Left forelimb (tissue), 1 donor: ENCODE measurements around the gene ISOC2.

Source experiments
- DNase-seq: peaks from one replicate; pipeline ENCODE4 v3.0.0-alpha.2; 2018; ENCODE audit warnings: low spot score

ISOC2 gene

GRCh38 chr19:55477905-55478304 is 16.5 kb upstream of the ISOC2 start:
- no peak for DNase-seq

DNA sequence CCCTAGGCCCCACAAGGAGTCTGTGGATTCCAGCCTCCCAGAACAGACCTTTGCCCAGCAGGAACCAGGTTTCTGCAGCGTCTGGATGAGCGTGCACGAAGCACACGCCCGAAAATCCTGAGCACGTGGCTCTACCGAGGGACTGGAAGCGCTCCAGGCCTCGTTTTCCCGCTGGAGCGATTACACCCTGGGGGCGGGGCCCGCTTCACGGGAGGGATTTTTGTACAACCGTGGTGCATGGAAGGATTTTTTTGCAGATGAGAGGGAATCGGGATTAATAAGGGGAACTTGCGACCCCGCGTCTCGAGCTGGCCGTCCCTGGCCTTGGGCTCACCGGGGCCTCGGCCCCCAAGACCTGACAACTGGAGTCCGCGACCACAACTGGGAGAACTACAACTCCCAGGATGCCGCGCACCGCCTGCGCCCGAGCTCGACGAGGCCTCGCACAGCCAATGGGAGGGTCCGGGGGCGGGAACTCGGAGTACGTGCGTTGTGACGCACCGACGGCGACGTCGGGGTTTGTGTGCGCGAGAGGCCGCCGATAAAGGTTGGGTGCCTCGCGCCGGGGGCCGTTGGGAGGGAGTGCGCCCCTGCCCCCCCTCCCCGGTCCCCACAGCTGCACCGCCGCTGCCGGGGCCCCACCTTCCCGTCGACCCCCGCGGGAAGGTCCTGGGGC is 14.8 kb upstream of the ISOC2 start, which contains the start of gene ZNF628:
ZNF628 (plus strand) TSS at position 518 of the 676 bp plus-strand sequence. CDS start 3,294 bp downstream, outside the sequence.
- DNase-seq: peak; percentile 98

GRCh38 chr19:55474269-55475265 is 13.1 kb upstream of the ISOC2 start:
- DNase-seq: no peak

- no peak for DNase-seq
Measured at GRCh38 chr19:55473225-55474012, 12.0 kb upstream of the ISOC2 start.

- DNase-seq: no peak
Measured at GRCh38 chr19:55472463-55472862, 11.0 kb upstream of the ISOC2 start.

- no peak for DNase-seq
Measured at GRCh38 chr19:55471266-55471665, 9.8 kb upstream of the ISOC2 start.

DNA sequence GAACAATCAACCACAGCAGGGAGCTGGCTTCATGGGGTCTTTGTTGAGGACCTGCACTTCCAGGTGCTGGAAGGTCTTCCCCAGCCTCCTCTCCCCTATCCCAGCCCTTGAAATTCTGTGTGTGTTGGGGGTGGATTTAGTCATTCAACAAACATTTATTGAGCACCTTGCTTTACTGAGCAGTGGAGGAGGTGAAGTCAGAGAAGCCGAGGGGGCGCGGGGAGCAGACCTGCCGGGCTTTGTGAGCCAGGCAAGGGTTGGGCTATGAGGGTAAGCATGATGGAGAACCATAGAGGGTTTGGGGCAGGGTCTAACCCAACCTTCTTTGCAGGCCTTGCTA is 6.6 kb upstream of the ISOC2 start:
- DNase-seq: no peak

- DNase-seq: peak; percentile 84
Measured at GRCh38 chr19:55467236-55468053, 6.0 kb upstream of the ISOC2 start.

GRCh38 chr19:55466241-55466614 is 4.8 kb upstream of the ISOC2 start:
- no peak for DNase-seq

DNA sequence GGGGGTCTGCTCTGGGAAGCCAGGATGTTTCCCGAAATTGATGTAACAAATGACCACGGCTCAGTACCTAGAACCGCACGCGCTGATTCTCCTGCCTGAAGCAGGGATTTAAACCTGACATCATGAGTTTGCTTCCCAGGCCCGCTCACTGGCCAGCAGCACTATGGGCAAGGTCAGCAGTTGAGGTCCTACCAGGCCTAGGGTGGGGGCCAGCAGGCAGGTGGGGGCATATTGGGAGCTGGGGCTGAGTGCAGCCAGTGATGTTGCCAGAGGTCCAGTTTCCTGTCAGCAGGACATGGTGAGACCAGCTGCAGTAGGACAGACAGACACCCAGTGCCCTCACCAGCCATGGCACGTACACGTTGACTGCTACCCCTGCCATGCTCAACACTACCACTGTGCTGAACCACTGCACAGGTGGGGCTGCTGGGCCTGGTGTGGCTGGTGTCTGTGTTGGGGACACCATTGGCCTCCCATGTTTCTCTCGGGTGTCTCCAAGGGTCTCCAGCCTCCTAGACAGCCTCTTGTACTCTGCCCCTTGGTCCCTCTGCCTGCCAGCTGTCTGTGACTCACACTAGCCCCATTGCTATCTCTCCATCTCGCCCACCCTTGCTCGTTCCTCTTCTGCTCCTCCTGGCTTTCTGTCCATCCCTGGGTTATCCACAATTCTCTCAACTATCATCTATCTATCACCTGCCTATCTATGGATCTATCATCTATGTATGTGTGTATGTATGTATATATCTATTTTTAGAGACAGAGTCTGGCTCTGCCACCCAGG is 4.2 kb upstream of the ISOC2 start:
- DNase-seq: no peak

- DNase-seq: no peak
Measured at GRCh38 chr19:55464662-55465054, 3.2 kb upstream of the ISOC2 start, which contains the start of gene C19orf85. Gene C19orf85 (minus strand): TSS chr19:55464751. CDS start chr19:55464554, 197 bp downstream.

GRCh38 chr19:55464039-55464661 is 2.7 kb upstream of the ISOC2 start:
- no peak for DNase-seq

DNA sequence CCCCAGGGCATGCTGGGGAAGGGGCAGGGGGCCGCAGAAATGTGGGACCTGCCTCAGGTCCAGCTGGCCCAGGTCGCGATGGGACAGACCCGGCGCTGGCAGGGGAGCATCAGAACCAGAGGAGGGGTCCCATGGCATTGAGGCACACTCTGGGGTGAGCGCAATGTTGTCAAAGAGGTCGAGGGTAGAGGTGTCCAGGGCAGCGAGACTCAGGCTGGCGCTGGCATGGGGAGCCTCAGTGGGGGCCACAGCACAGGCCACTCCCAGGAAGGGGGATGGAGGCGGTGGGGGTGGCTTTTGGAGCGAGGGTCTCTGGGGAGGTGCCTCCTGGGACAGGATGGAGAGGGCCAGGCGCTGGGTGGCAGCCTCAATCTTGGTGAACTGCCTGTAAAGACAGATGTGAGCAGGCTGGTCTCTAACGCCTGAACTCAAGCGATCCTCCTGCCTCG is 2.2 kb upstream of the ISOC2 start:
- DNase-seq: no peak

DNA sequence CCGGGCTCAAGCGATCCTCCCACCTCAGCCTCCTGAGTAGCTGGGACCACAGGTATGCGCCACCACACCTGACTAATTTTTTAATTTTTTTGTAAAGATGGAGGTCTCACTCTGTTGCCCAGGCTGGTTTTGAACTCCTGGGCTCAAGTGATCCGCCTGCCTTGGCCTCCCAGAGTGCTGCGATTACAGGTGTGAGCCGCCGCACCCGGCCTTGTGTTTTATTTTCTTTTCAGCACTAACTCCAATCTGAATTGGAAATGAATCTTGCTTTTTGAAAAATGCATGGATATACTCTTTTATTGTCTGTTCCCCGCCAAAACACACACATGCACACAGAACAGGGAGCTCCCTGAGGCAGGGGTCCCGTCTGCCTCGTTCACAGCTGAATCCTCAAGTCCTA is 1.3 kb upstream of the ISOC2 start:
- no peak for DNase-seq

GRCh38 chr19:55461974-55462626 is 658 bp upstream of the ISOC2 start:
- no peak for DNase-seq

GRCh38 chr19:55460670-55461258 is 678 bp downstream of the ISOC2 start:
- peak; percentile 91 for DNase-seq

GRCh38 chr19:55459950-55460657 is 1.3 kb downstream of the ISOC2 start:
- DNase-seq: peak; percentile 66

DNA sequence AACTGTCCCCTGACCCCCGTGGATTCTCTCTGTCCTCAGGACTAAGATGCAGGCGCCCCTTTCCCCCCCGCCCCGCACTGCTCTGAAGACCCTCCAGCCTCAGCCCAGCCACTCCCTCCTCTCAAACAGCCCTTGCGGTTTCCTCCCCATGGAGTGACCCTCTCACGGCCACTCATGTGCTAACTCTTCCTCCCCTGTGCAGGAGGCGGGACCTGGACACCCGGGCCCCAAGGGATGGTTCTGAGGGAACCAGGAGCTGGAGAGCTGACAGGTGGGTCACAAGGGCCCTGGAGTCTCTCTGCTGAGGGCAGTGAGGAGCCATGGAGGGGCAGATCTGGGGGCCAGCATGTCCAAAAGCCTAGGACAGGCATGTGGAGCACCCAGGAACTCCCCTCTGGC is 1.9 kb downstream of the ISOC2 start:
- DNase-seq: peak; percentile 63
